Astrocyte (in vitro differentiated cells and primary cell): ENCODE measurements around the gene MTMR12. TPM values are rescaled to one million over a fixed set of nuclear protein-coding genes. Genes with fewer than 3 reads are reported as not detected.

Source experiments
- DNase-seq: peaks from one replicate; pipeline ENCODE4 v3.0.0-alpha.2; 2010; ENCODE audit warnings: low read depth
- FAIRE-seq: peaks from 2 replicates; lab custom pipeline; 2011; peaks lifted over from hg19 to GRCh38; lab: Jason Lieb, UNC
- H2AFZ ChIP-seq: 2 replicates; pipeline ENCODE4 v1.6.0; 2012; ENCODE audit warnings: low read depth, low read length, inconsistent platforms
- H3K27ac ChIP-seq: 2 replicates; pipeline ENCODE4 v1.5.1; 2011; ENCODE audit warnings: low read depth, low read length, inconsistent platforms
- H3K27me3 ChIP-seq: 2 replicates; pipeline ENCODE4 v1.6.0; 2011; ENCODE audit warnings: low read length, inconsistent platforms; ENCODE audit not compliant: insufficient read depth
- H3K36me3 ChIP-seq: 2 replicates; pipeline ENCODE4 v1.5.1; 2011; ENCODE audit warnings: low read length, inconsistent platforms; ENCODE audit not compliant: insufficient read depth
- H3K4me1 ChIP-seq: 2 replicates; pipeline ENCODE4 v1.5.1; 2011; ENCODE audit warnings: low read length, inconsistent platforms; ENCODE audit not compliant: insufficient read depth
- H3K4me2 ChIP-seq: 2 replicates; pipeline ENCODE4 v1.6.0; 2012; ENCODE audit warnings: low read length, inconsistent platforms
- H3K4me3 ChIP-seq: 2 replicates; pipeline ENCODE4 v1.5.1; 2011; ENCODE audit warnings: low read depth, mild to moderate bottlenecking, low read length, inconsistent platforms; ENCODE audit not compliant: insufficient read depth
- H3K79me2 ChIP-seq: 2 replicates; pipeline ENCODE4 v1.6.0; 2012; ENCODE audit warnings: mild to moderate bottlenecking, low read length, inconsistent platforms; ENCODE audit not compliant: insufficient read depth
- H3K9ac ChIP-seq: 2 replicates; pipeline ENCODE4 v1.6.0; 2012; ENCODE audit warnings: mild to moderate bottlenecking, low read length, inconsistent platforms
- H3K9me3 ChIP-seq: 2 replicates; pipeline ENCODE4 v1.5.1; 2012; ENCODE audit warnings: low read depth, mild to moderate bottlenecking, low read length, inconsistent platforms; ENCODE audit not compliant: insufficient read depth
- H4K20me1 ChIP-seq: 2 replicates; pipeline ENCODE4 v1.6.0; 2012; ENCODE audit warnings: low read length, inconsistent platforms; ENCODE audit not compliant: insufficient read depth
- H3K27ac Mint-ChIP-seq: one replicate; pipeline ENCODE4 v1.8.0; 2021; ENCODE audit warnings: mild to moderate bottlenecking, mixed read lengths; ENCODE audit not compliant: unreplicated experiment
- H3K27me3 Mint-ChIP-seq: one replicate; pipeline ENCODE4 v1.8.0; 2021; ENCODE audit warnings: low read depth, mixed read lengths; ENCODE audit not compliant: unreplicated experiment
- H3K36me3 Mint-ChIP-seq: one replicate; pipeline ENCODE4 v1.8.0; 2021; ENCODE audit warnings: low read depth, mixed read lengths; ENCODE audit not compliant: unreplicated experiment
- H3K4me1 Mint-ChIP-seq: one replicate; pipeline ENCODE4 v1.8.0; 2021; ENCODE audit warnings: low read depth, mixed read lengths; ENCODE audit not compliant: unreplicated experiment
- H3K4me3 Mint-ChIP-seq: one replicate; pipeline ENCODE4 v1.8.0; 2021; ENCODE audit warnings: mild to moderate bottlenecking, moderate library complexity, mixed read lengths; ENCODE audit not compliant: unreplicated experiment
- H3K9me3 Mint-ChIP-seq: one replicate; pipeline ENCODE4 v1.8.0; 2021; ENCODE audit warnings: mild to moderate bottlenecking, mixed read lengths; ENCODE audit not compliant: unreplicated experiment
- CTCF ChIP-seq: IDR thresholded peaks from 2 replicates; pipeline ENCODE4 v1.5.1; 2011; ENCODE audit warnings: low read depth, mild to moderate bottlenecking, inconsistent platforms, low read length, moderate library complexity; ENCODE audit not compliant: insufficient read depth
- EZH2 ChIP-seq: IDR thresholded peaks from 2 replicates; pipeline ENCODE4 v1.6.1; 2012; ENCODE audit warnings: mild to moderate bottlenecking, low read length, inconsistent platforms; ENCODE audit not compliant: insufficient read depth
- total RNA-seq: library from RNA; stranded (reverse); gene quantifications from 2 replicates; pipeline ENCODE4 v1.2.1, GENCODE V29; 2021

Gene MTMR12
- total RNA-seq, 1 donor from 2014 or later: 23.1 TPM

GRCh38 chr5:32264957-32265572, 47.7 kb downstream of the MTMR12 start:
- no peaks in the 10 kb centered on the region for H3K27me3 Mint-ChIP-seq
- Histone ChIP-seq H3K4me1 (no peaks in the 10 kb centered on the region), H3K4me3 (no peak overlapping the region), H3K9me3 (no peaks in the 10 kb centered on the region), H3K36me3 (peaks cover 21% of the 10 kb centered on the region), H2AFZ (no peak overlapping the region), H3K9ac (no peak overlapping the region), H3K4me2 (no peak overlapping the region), H3K27me3 (no peaks in the 10 kb centered on the region), H3K79me2 (no peaks in the 10 kb centered on the region), H4K20me1 (no peaks in the 10 kb centered on the region), H3K27ac (no peak overlapping the region)
- no peak overlapping the region for H3K27ac Mint-ChIP-seq
- DNase-seq (no peak), FAIRE-seq (no peak)
- H3K4me1 Mint-ChIP-seq: no peaks in the 10 kb centered on the region
- no peak for TF ChIP-seq EZH2
- no peak for TF ChIP-seq CTCF
- H3K9me3 Mint-ChIP-seq: no peaks in the 10 kb centered on the region
- H3K4me3 Mint-ChIP-seq: no peak overlapping the region
- H3K36me3 Mint-ChIP-seq: peaks cover 28% of the 10 kb centered on the region

- no peak overlapping the region for H3K27ac ChIP-seq
- Mint-ChIP-seq H3K4me1 (no peaks in the 10 kb centered on the region), H3K27ac (no peak overlapping the region), H3K9me3 (no peaks in the 10 kb centered on the region), H3K36me3 (peaks cover 35% of the 10 kb centered on the region), H3K4me3 (no peak overlapping the region), H3K27me3 (no peaks in the 10 kb centered on the region)
- H3K36me3 ChIP-seq: peaks cover 24% of the 10 kb centered on the region
- H3K4me1 ChIP-seq: no peaks in the 10 kb centered on the region
- DNase-seq: no peak
- no peaks in the 10 kb centered on the region for H3K27me3 ChIP-seq
- no peaks in the 10 kb centered on the region for H3K79me2 ChIP-seq
- no peaks in the 10 kb centered on the region for H4K20me1 ChIP-seq
- H3K9ac ChIP-seq: no peak overlapping the region
- no peak overlapping the region for H3K4me3 ChIP-seq
- no peak for FAIRE-seq
- H3K4me2 ChIP-seq: no peak overlapping the region
- no peak overlapping the region for H2AFZ ChIP-seq
- H3K9me3 ChIP-seq: no peaks in the 10 kb centered on the region
- no peak for TF ChIP-seq EZH2
- no peak for TF ChIP-seq CTCF
Observed at GRCh38 chr5:32263684-32264083, 49.1 kb downstream of the MTMR12 start.

GRCh38 chr5:32261198-32261597, 51.5 kb downstream of the MTMR12 start:
- H3K27me3 ChIP-seq: no peaks in the 10 kb centered on the region
- Mint-ChIP-seq H3K27me3 (no peaks in the 10 kb centered on the region), H3K36me3 (peaks cover 31% of the 10 kb centered on the region), H3K27ac (no peak overlapping the region), H3K4me3 (no peak overlapping the region), H3K9me3 (no peaks in the 10 kb centered on the region), H3K4me1 (no peaks in the 10 kb centered on the region)
- H3K4me3 ChIP-seq: no peak overlapping the region
- no peak overlapping the region for H3K27ac ChIP-seq
- H3K9me3 ChIP-seq: no peaks in the 10 kb centered on the region
- no peaks in the 10 kb centered on the region for H3K4me1 ChIP-seq
- no peak overlapping the region for H2AFZ ChIP-seq
- FAIRE-seq (no peak), DNase-seq (no peak)
- no peaks in the 10 kb centered on the region for H4K20me1 ChIP-seq
- H3K79me2 ChIP-seq: no peaks in the 10 kb centered on the region
- TF ChIP-seq EZH2: no peak
- TF ChIP-seq CTCF: no peak
- peaks cover 21% of the 10 kb centered on the region for H3K36me3 ChIP-seq
- H3K9ac ChIP-seq: no peak overlapping the region
- H3K4me2 ChIP-seq: no peak overlapping the region
